GM18517 (cell line): Measurements from ENCODE around the gene CALR.
"Not testable (repeated sequence)": the region's sequence is repeated elsewhere in the genome, so short reads cannot be mapped to it uniquely, and the experiment has no call there.

ENCODE experiments used
- ATAC-seq: cut with Tn5 transposase; IDR thresholded peaks from one replicate; pipeline ENCODE4 v1.9.1; 2021; ENCODE audit warnings: mild to moderate bottlenecking, moderate library complexity; ENCODE audit not compliant: unreplicated experiment

CALR gene

DNA sequence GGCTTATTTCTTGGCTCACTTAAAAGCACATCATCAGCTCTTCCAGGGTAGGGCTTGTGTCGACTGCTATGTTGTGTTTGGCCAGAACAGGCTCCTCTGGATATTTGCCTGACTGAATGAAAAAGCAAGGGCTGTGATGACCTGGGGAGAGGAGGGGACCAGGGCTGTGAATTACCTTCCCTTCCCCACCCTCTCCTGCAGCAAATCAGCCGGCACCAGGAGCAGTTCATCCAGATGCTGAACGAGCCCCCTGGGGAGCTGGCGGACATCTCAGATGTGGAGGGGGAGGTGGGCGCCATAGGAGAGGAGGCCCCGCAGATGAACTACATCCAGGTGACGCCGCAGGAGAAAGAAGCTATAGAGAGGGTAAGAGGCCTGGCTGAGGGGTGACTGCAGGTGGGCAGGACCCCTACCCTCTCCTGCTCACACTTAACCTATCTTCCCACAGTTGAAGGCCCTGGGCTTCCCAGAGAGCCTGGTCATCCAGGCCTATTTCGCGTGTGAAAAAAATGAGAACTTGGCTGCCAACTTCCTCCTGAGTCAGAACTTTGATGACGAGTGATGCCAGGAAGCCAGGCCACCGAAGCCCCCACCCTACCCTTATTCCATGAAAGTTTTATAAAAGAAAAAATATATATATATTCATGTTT, 14.2 kb downstream of the CALR start:
- no peak for ATAC-seq

DNA sequence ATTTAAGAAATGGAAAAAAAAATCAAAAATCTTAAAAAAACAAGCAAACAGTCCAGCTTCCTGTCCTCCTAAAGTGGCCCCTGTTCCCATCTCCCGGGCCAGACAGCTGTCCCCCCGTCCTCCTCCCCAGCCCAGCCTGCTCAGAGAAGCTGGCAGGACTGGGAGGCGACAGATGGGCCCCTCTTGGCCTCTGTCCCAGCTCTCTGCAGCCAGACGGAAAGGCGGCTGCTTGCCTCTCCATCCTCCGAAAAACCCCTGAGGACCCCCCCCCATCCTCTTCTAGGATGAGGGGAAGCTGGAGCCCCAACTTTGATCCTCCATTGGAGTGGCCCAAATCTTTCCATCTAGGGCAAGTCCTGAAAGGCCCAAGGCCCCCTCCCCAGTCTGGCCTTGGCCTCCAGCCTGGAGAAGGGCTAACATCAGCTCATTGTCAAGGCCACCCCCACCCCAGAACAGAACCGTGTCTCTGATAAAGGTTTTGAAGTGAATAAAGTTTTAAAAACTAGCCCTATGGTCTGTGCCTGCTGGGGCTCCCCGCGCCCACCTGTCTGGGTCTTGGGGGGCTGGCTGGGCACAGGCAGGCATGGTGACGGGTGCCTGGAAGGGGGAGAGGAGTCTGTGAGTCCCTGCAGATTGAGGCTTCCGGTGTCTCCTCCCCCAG, 14.9 kb downstream of the CALR start:
- ATAC-seq, result no peak

DNA sequence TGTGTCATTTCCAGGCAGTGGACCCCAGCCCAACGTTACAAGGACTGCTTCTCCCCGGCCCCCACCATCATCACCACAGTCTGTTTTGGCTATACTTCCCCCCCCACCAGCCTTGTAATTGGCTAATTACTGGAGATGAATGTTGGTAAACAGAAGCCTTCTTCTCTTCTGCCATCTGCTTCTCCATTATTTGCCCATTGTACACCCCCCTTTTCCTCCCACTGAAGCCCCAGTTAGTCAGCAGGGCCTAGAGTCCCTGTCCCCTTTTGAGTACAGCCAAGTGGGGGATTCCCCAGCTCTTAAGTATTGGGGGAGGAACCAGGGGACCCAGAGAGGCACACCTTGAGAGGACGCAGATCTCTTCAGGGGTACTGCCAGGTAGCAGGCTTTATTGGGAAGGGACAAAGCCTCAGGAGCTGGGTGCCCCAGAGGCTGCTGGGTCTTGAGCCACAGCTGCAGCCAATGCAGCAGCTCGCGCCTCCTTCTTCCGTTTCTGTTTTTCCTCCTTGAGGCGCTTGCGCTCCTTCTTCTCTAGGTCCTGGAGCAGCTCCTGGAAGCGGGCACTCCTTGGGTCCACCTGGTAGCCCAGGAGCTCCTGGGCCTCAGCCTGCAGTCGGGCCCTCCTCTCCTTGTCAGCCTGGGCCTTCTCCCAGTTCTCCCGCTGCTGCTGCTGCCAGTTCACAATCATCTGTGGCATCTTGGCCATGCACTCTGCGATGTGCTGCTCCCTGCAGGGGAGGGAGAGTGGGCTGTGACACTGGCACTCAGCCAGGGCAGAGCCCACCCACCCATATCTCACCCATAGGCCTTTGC, 15.6 kb downstream of the CALR start:
- ATAC-seq, result no peak

DNA sequence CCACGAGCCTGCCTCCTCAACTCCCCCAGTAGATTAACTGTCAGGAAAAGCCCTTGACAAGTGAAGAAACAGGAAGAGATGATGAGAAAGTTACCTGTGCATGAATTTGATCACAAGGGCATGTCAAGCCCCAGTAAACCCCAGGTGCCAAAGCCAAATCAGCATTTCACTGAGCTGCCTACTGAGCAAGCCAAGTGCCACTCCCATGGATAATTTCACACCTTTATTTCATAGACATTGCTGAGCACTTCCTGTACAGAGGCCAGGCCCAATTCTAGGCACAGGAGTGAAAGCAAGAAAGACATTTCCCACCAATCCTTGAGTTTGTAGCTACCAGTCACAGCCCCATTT, 16.2 kb downstream of the CALR start:
- ATAC-seq, result no peak

DNA sequence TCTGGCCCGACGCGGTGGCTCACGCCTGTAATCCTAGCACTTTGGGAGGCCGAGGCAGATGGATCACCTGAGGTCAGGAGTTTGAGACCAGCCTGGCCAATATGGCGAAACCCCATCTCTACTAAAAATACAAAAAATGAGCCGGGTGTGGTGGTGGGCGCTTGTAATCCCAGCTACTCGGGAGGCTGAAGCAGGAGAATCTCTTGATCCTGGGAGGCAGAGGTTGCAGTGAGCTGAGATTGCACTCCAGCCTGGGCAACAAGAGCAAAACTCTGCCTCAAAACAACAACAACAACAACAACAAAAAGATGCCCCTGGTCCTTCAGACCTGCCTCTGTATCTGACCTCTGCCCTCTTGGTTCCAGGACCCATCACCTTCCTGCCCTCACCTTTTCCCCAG, 17.2 kb downstream of the CALR start:
- not testable (repeated sequence) for ATAC-seq

DNA sequence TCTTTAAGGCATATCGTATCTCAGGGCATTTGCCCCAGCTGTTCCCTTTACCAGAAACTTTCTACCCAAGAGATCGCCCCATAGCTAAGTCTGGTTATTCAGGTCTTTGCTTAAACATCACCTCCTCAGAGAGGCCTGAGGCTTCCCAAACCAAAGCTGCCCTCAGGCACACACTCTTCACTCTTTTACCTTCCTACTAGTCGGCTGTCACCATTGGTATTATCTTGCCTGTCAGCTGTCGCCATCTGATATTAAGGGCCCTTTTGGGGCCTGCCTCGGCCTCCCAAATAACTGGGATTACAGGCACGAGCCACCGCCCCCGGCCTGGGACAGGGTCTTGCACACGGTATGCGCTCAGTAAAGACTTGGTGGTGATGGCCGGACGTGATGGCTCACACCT, 17.6 kb downstream of the CALR start:
- ATAC-seq, result no peak

DNA sequence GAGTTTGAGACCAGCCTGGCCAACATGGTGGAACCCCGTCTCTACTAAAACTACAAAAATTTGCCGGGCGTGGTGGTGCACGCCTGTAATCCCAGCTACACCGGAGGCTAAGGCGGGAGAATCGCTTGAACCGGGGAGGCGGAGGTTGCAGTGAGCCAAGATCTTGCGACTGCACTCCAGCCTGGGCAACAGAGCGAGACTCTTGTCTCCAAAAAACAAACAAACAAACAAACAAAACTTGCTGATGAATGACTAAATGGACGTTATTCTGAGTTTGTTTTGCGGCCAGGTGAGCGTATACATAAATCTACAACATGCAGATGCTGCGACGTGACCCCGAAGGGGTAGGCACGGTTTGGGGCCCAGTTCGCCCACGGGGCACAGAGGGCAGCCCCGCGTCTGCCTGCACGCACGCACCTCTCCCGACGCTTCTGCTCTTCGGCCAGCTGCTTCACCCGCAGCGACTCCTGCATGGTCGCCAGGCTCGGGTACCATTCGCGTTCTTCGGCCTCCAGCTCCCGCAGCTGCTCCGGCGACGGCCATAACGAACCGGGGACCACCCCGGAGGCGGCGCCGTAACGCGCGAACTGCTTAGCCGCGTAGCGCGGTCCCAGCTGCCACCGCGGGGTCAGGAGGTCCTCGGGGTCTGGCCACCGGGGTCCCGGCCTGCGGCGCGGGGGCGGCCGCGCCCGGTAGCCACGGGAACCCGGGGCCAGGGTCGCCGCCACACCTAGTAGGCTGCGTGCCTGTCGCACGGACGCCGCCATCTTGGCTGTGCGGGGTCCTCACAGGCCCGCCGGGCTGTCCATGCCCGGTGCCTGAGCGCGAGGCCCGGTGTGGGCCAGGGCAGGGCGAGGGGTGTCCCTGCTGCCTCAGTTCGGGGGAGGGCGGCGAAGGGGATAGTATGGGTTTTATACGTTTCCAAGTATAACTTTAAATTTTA, 18.3 kb downstream of the CALR start, which contains the start of gene GADD45GIP1:
Gene GADD45GIP1 (minus strand): TSS at position 778 of the 943 bp plus-strand sequence. CDS start 11 bp downstream, at position 767.
- no peak for ATAC-seq

DNA sequence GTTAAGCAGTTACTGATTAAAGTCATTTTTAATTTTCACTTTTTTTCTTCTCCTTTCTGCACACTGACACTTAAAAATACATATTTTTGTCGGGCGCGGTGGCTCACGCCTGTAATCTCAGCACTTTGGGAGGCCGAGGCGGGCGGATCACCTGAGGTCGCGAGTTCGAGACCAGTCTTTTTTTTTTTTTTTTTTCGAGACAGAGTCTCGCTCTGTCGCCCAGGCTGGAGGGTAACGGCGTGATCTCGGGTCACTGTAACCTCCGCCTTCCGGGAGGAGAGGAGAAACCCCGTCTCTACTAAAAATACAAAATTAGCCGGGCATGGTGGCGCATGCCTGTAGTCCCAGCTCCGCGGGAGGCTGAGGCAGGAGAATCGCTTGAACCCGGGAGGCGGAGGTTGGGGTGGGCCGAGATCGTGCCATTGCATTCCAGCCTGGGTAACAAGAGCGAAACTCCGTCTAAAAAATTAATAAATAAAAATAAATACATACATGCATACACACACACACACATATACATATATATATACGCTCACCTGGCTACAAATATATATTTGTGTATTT, 19.1 kb downstream of the CALR start:
- ATAC-seq, result not testable (repeated sequence)

DNA sequence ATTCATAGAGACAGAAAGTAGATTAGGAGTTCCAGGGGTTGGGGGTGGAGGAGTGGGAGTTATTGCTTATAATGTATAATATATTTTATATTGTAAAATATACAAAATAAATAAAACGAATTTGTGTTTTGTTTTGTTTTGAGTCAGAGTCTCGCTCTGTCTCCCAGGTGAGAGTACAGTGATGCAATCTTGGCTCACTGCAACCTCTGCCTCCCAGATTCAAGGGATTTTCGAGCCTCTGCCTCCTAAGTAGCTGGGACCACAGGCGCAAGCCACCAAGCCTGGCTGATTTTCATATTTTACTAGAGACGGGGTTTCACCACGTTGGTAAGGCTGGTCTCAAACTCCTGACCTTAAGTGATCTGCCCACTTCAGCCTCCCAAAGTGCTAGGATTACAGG, 21.1 kb downstream of the CALR start:
- no peak for ATAC-seq

DNA sequence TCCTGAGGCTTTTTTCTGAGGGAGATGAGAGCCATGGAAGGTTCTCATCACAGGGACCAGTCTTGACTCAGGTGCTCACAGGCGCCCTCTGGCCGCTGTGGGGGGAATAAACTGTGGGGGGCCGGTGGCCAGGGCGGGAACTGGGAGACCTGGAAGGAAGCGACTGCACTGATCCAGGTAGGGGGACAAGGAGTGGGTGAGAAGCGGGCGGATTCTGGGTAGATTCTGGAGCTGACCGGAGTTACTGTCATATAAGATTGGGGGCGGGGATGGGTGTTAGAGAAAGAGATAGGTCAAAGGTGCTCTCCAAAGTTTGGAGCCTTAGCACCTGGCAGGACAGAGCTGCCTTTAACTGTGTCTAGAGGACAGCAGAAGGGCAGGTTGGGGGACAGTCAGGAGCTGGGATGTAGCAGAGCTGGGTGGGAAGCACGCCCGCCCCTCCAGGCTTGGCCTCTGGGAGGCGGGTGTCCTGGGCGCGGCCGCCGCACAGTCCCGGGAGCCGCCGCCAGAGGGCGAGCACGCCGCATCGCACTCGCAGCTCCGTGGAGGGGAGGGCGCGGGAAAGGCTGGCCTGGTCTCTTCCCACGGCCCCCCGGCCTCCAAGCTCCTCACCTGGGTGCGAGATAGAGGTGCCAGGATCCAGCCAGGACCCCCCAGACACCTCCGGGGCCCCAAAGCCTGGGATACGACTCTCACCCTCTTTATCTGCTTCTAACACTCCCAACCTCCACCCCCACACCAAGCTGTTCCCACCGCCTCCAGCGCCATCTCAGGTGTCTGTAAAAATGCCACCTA, 26.8 kb downstream of the CALR start:
- ATAC-seq, result no peak

DNA sequence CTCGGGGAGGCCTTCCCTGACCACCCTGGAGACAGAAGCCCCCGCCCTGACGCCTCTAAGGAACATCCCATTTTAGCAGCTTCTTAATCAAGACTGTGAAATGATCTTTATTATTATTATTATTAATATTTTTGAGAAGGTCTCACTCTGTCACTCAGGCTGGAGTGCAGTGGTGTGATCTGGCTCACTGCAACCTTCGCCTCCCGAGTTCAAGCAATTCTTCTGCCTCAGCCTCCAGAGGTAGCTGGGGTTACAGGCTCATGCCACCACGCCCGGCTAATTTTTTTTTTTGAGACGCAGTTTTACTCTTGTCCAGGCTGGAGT, 27.4 kb downstream of the CALR start:
- no peak for ATAC-seq

DNA sequence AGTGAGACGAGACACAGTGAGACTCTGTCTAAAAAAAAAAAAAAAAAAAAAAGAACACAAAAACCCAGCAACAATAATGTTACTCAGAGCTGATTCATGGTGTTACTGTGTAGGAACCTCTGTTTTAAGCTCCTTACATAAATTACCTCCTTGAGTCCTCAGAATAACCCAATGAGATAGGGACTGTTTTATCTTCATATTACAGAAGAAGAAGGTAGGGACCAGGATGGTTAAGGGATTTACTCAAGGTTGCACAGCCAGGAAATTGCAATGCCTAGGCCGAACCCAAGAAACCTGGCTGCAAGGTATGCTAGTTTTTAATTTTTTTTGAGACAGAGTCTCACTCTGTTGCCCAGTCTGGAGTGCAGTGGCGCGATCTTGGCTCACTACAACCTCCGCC, 29.5 kb downstream of the CALR start:
- no peak for ATAC-seq

DNA sequence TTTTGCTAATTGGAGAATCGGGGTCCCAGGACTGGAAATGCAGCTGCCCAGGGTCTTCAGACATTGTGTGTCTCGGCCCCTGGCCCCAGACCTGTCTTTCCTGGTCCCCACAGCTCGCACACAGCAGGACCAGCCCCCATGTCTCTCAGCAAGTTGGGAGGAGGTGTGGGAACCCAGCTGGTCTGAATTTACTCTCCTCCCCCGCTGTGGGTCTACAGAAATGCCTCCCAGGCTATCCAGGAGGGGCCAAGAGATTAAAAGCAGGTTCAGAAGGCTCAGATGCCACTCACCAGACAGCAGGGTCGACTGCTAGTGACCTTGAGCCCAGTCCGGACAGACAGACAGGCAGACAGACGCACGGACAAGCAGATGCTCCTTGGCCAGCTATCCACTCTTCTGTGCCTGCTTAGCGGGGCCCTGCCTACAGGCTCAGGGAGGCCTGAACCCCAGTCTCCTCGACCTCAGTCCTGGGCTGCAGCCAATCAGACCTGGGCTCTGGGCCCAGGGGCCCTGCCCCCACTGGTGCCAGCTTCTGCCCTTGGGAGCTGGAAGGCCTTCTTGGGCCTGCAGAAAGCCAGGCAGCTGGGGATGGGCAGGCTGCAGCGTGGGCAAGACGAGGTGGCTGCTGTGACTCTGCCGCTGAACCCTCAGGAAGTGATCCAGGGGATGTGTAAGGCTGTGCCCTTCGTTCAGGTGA, 31.0 kb downstream of the CALR start, which contains the start of gene DAND5:
Gene DAND5 (plus strand): TSS at position 285 of the 697 bp plus-strand sequence. CDS start 85 bp downstream, at position 370.
- ATAC-seq, result no peak

DNA sequence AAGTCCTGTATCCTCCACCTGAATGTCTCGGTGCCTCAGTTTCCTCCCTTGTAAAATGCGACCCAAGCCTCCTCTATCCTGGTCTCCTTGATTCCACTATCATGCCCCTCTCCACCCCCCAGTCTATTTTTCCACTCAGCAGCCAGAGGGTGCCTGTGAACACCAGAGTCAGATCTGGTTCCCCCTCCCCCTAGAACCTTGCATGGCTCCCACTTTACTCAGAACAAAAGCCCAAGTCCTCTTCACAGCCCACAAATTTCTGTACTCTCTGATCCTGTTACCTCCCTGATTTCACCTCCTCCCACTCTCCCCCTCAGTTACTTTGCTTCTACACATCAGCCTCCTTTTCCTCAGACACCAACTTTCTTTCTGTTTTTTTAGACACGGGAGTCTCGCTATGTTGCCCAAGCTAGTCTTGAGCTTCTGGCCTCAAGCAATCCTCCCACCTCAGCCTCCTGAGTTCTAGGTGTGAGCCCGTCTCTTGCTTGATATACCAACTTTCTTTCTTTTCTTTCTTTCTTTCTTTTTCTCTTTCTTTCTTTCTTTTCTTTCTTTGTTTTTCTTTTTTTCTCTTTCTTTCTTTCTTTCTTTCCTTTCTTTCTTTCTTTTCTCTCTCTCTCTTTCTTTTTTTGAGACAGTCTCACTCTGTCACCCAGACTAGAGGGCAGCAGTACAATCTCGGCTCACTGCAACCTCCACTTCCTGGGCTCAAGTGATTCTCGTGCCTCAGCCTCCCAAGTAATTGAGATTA, 31.8 kb downstream of the CALR start:
- no peak for ATAC-seq

DNA sequence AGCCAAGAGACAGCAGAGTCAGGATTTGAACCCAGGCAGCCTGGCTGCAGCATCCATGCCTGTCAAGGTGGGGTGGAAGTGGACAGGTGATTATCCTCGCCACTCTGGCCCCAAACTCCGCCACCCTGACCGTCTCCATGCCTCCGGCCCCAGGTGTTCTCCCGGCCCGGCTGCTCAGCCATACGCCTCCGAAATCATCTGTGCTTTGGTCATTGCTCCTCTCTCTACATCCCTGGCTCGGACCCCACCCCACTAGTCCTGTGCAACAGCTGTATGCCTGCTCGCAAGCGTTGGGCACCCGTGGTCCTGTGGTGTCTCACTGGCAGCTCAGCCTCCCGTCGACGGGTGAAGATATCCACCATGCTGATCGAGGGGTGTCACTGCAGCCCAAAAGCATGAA, 34.8 kb downstream of the CALR start:
- ATAC-seq, result no peak

DNA sequence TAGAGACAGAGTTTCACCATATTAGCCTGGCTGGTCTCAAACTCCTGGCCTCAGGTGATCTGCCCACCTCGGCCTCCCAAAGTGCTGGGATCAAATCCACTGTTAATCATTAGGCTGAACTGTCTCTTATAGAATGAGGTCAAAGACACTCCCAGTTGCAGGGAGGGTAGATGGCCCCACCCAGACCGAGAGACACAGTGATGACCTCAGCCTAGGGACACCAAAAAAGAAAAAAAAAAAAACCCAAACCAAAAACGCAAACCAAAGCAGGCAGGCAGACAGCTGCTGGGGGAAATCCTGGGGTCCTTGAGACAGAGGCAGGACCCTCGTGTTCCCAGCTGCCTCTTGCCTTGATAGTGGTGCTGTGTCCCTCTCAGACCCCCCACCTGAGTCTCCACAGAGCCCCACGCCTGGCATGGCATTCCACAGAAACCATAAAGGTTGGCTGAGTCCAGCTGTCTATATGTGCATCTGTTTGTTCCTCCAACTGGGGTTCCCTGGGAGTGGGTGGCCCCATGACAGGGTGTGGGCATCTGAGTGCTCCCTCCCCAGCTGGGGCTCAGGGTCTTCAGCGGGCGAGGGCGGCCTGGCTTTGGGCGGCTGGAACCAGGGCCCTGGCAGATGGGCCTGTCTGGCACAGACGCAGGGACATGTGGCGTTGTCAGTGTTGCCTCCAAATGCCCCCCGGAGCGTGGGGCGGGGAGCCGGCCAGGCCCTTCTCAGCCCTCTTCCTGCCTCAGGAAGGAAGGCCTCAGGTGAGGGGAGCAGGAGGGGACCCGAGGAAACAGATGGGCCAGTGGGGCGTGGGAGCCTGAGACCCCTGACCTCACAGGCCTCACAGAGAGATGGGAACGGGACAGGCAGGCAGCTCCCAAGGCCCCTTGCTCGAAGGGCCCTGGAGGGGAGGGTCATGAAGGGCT, 36.2 kb downstream of the CALR start:
- no peak for ATAC-seq

DNA sequence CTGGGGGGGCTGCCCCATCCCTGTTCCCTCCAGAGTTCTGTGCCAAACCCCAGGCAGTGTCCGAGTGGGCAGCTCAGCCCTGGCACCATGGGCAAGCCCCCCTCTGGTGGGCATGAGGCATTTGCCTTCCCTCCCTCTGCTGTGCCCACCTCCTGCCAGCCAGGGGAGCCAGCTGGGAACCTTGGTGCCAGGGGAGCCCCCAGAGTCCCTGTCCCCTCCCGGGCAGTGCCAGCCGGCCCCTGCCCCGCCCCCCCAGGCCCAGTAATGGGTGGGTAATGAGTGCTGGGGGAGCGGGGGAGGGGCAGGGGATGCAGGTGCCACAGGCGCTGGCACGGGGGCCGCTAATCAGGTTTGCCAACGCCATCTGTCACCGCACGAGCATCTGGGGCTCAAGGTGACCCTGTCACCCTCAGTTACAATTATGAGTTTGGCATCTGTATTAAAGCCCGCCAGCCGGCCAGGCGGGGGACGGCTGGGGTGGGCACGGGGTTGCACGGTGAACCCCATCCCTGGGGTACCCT, 36.9 kb downstream of the CALR start:
- no peak for ATAC-seq
